Fibroblast of the conjunctiva (primary cell): ENCODE data around the gene ALPL.

Source experiments
- DNase-seq: peaks from one replicate; pipeline ENCODE4 v3.0.0-alpha.2; 2010; ENCODE audit warnings: low read depth

Gene ALPL

DNA sequence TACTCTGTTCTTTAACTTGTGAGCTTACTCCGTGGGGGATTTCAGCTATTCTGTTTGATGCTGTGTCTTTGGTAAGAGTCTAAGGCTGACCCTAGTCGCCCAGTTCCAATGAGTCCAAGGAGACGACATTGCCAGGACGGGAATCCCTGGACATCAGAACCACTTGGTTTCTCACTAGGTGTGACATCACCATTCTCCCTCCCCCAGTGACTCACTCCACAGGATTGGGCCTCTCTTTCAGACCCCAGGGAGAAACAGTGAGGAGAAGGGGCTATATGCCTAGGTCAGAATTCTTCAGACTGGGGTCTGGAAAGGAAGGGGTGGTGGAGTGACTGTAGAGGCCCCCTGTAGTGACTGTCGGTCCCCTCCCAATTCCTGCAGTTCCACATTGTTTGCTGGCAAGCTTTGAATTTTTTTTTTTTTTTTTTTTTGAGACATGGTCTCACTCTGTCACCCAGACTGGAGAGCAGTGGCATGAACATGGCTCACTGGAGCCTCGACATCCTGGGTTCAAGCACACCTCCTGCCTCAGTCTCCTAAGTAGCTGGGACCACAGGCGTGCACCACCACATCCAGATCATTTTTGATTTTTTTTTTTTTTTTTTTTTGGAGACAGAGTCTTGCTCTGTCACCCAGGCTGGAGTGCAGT is 21.3 kb downstream of the ALPL start:
- DNase-seq: no peak

- no peak for DNase-seq
Measured at GRCh38 chr1:21531241-21531640, 22.0 kb downstream of the ALPL start.

GRCh38 chr1:21532496-21532895 is 23.3 kb downstream of the ALPL start:
- DNase-seq: no peak

DNA sequence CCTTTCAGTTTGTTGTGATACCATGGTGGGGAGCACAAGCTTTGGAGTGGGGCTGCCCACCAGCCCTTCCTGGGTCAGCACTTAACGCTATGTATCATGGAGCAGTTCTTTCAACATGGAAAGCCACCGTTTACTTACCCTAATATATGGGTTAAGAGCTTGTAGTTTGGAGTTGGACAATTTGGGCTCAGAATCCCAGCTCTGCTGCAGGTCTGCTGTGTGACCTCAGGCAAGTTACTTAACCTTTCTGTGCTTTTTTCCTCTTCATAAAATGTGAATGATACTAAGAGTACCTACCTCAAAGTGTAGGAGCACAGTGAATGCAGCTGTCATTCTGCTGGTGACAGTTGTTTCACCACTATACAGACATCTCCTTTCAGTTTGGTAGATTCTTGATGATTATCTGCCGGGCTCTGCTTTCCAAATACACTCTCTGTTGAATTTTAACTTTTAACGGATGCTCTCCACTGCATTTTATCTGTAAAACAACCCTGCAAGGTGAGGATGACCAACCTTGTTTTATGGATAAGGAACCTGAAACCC is 23.8 kb downstream of the ALPL start:
- DNase-seq: no peak

DNA sequence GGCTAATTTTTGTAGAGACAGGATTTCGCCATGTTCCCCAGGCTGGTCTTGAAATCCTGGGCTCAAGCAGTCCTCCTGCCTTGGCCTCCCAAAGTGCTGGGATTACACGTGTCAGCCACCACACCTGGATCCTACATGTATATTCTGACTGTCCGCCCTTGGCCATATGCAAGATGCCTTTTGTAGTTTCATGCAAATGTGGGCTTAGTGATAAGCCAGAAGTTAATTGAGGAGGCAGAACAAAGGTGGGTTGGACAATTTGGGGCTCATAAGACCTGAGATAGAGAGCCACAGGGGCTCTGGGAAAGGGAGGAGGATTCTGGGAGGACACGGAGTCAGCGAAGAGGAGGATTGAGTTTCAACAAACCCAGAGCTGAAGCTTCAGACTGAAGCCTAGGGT is 24.9 kb downstream of the ALPL start:
- no peak for DNase-seq

DNA sequence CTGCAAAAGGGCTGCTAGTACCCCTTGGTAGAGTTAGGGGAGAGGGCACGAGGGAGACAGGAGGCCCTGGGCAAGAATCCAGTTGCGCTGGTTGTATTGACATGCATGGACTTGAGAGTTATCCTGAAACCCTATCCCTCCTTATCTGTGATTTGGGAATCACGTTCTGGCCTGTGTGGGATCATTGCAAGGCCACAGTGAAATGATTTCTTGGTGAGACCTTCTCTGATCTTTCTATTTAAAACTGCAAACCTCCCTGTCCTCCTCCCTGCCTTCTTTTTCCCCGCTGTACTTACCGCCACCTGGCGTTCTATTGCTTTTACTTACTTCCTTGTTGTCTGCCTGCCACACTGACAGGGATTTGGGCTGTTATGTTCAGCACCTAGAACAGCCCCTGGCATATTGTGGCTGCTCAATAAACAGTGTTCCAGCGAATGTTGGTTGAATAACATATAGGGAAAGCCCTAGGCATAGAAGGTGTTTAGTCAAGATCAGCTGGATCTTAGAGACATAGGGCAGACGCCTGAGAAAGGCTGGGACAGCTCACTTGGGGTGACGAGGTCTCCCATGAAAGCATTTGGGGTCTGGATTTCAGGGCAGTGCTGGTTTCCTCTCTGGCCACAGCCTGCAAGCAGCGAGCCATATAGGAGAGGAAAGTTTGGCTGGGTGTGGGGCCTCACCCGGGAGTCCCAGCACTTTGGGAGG is 25.6 kb downstream of the ALPL start:
- no peak for DNase-seq

- DNase-seq: no peak
Measured at GRCh38 chr1:21536218-21536617, 27.0 kb downstream of the ALPL start.

DNA sequence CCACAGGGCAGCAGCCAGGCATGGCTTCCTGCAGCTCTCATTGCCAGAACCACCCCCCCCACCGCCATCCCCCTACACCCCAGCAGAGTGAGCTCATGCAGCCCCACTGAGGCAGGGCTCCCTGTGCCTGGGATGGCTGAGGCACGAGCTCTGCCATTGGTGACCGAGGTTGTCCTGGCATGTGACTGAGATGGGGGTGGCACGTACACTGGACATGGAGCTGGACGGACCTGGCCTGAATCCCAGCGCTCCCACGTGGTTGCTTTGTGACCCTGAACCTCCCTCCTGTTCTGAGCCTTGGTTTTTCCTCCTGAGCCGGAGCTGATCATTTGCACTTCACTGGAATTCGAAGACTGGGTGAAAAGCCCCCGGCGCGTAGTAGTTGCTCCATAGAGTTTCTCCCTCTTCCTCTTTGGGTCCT is 28.3 kb downstream of the ALPL start:
- DNase-seq: no peak

GRCh38 chr1:21537932-21538630 is 28.9 kb downstream of the ALPL start:
- no peak for DNase-seq

DNA sequence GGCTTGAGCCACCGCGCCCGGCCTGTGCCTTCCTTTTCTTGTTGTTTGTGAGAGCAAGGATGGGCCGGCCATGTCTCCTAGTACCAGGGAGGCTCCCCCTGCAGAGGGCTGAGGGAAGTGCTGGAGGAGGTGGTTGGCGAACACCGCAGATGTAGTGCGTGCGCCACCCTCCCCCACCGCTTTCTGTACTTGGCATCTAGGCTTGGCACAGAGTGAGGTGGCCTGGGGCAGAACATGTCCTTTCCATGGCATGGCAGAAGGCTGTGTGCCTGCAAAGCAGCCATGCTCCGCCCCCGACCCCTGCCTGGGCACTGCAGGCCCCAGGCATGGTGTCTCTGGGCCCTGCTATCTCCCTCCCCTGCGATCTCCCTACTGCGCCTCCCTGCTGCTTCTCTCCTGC is 30.7 kb downstream of the ALPL start:
- no peak for DNase-seq

DNA sequence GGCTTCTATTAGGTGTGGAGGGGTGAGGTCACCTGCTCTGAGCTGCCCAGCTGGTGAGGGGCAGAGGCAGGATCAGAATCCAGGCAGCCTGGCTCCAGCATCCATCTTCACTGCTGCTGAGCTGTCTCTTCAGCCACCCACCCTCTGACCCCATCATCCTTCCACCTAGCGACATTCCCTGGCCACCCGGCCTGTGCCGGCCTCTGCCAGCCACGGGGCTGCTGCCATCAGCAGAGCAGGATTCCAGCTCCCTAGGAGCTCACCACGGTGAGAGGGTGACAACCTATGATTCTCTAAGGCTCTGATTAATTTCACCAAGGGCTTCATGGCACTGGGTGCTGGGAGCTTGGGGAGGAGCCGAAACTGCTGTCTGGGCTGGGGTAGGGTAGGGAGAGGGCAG is 32.1 kb downstream of the ALPL start:
- no peak for DNase-seq

- DNase-seq: no peak
Measured at GRCh38 chr1:21541835-21542234, 32.6 kb downstream of the ALPL start.

- DNase-seq: no peak
Measured at GRCh38 chr1:21543598-21543997, 34.4 kb downstream of the ALPL start.

GRCh38 chr1:21544095-21544494 is 34.9 kb downstream of the ALPL start:
- no peak for DNase-seq

DNA sequence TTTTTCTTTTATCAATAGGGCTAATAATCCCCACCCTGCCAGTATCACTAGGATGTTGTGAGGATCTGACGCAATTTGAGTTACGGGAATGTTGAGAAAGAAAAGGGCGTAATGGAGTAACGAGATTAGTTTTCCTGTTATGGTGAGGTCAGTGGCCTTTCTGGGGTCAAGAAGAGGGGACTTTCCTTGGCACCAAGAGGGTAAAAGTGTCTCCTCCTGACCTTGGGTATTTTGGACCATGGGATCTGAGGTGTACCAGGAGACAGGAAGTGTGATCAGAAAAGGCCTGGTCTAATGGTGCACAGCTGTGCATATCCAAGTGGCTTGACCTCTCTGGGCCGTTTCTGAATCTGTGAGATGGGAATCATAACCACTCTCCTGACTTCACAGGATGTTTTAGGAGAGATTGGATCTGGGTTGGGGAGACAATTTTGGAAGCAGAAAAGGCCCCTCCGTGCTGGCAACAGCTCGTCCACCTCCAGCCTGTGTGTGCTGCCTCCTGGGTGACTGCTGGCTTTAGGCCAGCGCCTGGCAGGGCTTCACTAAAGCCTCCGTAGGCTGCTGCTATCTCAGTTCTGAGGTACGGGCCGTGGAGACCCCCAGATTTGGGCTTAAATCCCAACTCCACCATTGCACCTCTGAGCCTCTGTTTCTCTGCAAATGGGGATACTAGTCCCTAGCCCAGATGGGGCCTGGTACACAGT is 37.1 kb downstream of the ALPL start:
- no peak for DNase-seq

GRCh38 chr1:21547876-21548275 is 38.7 kb downstream of the ALPL start:
- DNase-seq: no peak

DNA sequence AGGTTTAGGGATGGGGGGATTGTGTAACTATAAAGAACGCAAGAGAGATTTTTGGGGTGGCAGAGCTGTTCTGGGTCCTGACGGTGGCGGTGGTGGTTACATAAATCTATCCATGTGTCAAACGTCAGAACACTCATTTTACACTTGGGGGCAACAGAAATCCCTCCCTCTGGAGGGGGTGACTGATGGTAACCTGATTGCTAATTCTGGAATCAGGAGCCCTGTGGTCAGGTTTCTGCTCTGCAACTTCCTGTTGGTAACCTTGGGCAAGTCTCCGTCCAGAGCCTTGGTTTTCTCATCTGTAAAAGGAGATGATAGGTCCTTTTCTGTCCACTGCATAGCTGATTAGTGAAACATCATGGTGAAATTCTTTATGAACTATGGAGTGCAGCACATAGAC is 40.9 kb downstream of the ALPL start:
- no peak for DNase-seq

GRCh38 chr1:21550866-21551475 is 41.7 kb downstream of the ALPL start:
- no peak for DNase-seq

DNA sequence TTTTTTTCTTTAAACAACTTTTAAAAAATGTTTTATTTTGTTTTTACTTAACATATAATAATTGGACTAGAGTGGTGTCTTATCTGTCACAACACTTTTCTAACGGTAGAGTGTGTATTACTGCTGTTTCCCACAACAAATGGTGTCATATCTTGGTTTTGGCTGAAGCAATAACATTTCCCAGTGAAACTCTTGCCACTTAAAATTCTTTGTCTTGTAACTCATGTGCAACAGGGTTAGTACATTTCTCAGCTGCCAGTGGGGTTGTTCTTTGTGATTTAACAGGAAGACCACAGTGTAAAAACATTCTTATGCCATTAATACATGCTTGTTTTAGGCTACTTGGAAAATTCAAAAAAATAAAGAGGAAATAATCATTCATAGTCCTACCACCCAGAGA is 43.5 kb downstream of the ALPL start:
- DNase-seq: peak; percentile 53

GRCh38 chr1:21553116-21553926 is 44.1 kb downstream of the ALPL start:
- DNase-seq: no peak
